ENCODE measurements around the gene MIER2.

DNA sequence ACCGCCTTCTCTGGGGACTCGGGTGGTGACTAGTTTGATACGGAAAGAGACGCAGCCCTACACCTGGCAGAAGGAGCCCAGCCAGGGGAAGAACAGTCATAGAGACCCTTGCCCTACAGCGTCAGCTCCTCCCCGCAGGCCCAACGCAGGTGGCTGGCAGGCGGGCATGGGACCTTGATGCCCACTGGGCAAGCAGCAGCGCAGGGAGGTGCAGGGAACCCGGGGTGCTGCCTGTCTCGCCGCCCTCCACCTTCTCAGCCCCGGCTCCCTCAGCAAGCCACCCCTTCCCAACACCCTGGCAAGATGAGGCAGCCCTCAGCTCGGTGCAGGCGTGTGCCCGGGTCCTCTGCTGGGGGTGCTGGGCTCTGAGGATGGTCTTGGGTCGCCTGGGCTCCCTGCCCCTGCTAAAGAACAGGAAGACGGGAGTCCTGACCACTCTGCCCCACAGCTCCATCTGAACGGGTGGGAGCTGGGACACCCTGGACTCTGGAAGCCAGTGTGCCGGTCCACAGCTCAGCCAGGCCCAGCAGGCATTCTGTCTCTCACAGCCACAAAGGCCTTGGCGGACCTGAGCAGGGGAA lies 9.0 kb downstream of the MIER2 start:
- TF ChIP-seq, protein P1, sequence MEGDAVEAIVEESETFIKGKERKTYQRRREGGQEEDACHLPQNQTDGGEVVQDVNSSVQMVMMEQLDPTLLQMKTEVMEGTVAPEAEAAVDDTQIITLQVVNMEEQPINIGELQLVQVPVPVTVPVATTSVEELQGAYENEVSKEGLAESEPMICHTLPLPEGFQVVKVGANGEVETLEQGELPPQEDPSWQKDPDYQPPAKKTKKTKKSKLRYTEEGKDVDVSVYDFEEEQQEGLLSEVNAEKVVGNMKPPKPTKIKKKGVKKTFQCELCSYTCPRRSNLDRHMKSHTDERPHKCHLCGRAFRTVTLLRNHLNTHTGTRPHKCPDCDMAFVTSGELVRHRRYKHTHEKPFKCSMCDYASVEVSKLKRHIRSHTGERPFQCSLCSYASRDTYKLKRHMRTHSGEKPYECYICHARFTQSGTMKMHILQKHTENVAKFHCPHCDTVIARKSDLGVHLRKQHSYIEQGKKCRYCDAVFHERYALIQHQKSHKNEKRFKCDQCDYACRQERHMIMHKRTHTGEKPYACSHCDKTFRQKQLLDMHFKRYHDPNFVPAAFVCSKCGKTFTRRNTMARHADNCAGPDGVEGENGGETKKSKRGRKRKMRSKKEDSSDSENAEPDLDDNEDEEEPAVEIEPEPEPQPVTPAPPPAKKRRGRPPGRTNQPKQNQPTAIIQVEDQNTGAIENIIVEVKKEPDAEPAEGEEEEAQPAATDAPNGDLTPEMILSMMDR (IDR thresholded peaks at IDR 0.05): no peak
- no peak for TF ChIP-seq POLR2A (IDR thresholded peaks at IDR 0.05)

All from body of pancreas (tissue), 4 donors.